GM12892 (cell line): ENCODE measurements around the gene PLA2G6.
"Not testable (repeated sequence)": the region's sequence is repeated elsewhere in the genome, so short reads cannot be mapped to it uniquely, and the experiment has no call there.

ENCODE experiments used
- DNase-seq: peaks from one replicate; pipeline ENCODE4 v3.0.0; 2011; ENCODE audit not compliant: insufficient read length
- FAIRE-seq: peaks from 2 replicates; lab custom pipeline; 2011; peaks lifted over from hg19 to GRCh38; lab: Jason Lieb, UNC
- POLR2A ChIP-seq: IDR thresholded peaks from 2 replicates; pipeline ENCODE4 v1.6.1; 2011; ENCODE audit warnings: low read depth, low read length, control low read depth
- POLR2AphosphoS5 ChIP-seq: IDR thresholded peaks from 2 replicates; pipeline ENCODE4 v1.6.1; 2011; ENCODE audit warnings: low read depth, low read length, control low read depth
- TAF1 ChIP-seq: IDR thresholded peaks from 2 replicates; pipeline ENCODE4 v1.6.1; 2011; ENCODE audit warnings: low read depth, mild to moderate bottlenecking, control low read depth, low read length, borderline replicate concordance

Gene PLA2G6

DNA sequence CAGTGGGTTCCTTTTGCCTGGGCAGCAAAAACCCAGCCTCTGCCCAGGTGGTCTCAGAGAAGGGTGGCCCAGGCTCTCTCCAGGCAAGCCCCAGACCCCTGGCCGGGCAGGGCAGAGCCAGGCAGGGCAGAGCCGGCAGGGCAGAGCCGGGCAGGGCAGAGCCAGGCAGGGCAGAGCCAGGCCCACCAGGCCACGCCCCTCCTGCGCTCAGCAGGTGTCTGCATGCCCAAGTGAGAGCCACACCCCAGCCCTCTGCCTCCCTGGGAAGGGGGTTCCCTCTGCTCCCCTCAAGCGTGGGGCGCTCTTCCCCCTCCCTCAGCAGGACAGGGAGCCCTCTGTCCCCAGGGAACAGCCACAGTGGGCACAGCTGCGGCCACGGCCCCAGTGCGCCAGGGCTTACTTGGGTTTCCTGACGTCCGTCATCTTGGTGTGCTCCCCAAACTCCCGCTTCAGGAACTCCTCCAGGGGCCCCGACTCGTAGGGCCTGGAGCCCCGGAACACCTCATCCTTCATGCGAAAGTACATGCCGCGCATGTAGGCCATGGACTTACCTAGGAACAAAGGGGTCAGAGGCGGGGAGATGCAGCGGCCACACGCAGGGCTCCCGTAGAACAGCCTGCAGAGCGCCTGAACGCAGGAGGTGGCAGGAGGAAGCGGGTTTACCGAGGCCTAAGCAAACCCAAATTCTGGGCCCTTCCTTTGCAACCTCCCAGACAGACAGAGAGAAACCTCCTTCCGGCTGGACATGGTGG, 61.1 kb downstream of the PLA2G6 start:
- TF ChIP-seq TAF1 (no peak), POLR2AphosphoS5 (no peak), POLR2A (no peak)
- no peak for DNase-seq
- no peak for FAIRE-seq

DNA sequence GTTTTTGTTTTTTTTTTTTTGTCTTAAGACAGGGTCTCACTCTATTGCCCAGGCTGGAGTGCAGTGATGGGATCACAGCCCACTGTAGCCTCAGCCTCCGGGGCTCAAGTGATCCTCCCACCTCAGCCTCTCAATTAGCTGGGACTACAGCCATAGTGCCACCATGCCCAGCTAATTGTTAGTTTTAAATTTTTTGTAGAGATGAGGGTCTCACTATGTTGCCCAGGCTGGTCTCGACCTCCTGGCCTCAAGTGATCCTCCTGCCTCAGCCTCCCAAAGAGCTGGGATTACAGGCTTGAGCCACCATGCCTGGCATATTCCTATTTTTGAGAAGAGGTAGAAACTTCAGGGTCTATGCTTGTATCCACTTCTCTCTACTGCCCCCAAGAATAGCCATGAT, 62.9 kb downstream of the PLA2G6 start:
- DNase-seq, FAIRE-seq: not testable (repeated sequence)

DNA sequence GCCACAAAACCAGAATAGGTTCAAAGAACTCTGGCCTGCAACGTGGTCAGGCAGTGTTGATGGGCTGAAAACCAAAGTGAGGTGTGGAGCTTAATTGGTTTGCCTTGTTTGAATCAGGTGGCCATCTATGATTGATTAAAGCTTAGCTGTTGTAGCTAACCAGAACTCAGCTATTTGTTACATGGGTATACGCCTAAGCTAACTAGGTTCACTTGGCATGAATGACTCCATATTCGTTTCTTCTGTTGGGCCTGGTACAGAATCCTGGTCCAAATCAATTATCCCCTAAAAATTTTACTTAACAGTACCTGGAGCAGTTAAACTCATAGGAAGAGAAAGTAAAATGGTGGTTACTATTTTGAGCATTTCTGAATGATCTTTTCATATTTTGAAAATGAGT, 63.4 kb downstream of the PLA2G6 start:
- no peak for DNase-seq
- TF ChIP-seq TAF1 = no peak
- no peak for TF ChIP-seq POLR2A
- TF ChIP-seq POLR2AphosphoS5 = no peak
- no peak for FAIRE-seq

DNA sequence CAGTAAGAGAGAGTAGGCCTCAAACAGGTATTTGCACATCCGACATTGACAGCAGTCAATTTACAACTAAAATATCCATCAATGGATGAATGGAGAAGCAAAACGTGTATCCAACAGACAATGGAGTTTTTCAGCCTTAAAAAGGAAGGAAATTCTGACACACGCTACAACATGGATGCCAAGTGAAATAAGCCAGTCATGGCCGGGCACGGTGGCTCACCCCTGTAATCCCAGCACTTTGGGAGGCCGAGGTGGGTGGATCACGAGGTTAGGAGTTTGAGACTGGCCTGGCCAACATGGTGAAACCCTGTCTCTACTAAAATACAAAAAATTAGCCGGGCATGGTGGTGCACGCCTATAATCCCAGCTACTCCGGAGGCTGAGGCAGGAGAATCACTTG, 64.1 kb downstream of the PLA2G6 start:
- not testable (repeated sequence) for DNase-seq, FAIRE-seq

GRCh38 chr22:38115423-38116205, 66.0 kb downstream of the PLA2G6 start:
- no peak for TF ChIP-seq POLR2A
- no peak for TF ChIP-seq POLR2AphosphoS5
- TF ChIP-seq TAF1 = no peak
- FAIRE-seq (no peak), DNase-seq (no peak)

DNA sequence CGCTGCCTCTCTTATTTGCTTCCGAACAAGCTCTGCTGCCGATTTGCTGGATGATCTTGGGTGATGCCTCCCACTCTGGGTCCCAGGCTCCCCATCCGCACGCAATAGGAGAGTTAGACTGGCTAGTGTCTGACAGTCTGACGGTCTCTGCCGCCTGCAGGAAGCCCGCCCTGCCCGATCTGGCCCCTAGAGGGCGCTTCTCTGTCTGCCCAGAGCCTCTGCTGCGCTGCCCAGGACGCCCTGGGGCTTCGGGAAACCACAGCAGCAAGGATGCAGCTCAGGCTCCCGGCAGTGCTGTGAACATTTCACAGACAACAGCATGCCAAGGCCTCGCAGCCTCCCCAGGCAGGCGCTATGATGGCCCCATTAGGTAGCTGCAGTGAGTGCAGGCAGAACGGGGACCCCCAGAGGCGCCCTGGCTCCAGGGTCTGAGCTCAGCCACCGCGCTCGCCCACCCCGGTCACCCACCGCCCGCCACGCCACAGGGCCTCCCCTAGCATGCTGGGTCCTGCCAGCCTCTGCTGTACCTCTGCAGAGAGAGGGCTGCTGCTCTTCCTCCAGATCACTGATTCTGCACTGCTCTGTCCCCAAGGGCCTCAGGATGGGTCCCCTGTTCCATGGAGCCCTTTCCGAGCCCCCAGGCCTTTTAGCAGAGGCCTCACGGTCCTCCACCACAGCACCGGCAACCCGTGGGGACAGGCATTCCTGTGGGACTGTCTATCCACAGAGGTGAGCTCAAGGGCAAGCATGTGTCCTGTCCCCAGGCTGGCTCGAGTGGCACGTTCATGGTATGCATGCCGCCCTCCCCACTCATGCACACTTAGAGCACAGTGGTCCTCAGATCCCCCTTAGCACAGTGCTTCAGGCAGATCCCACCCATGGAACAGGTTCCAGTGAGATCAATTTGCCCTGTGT, 66.9 kb downstream of the PLA2G6 start:
- DNase-seq (peak; percentile 94), FAIRE-seq (peak; percentile 90)
- no peak for TF ChIP-seq POLR2AphosphoS5
- no peak for TF ChIP-seq POLR2A
- no peak for TF ChIP-seq TAF1

- DNase-seq = no peak
- TF ChIP-seq POLR2A (no peak), POLR2AphosphoS5 (no peak), TAF1 (no peak)
- no peak for FAIRE-seq
Measured at GRCh38 chr22:38112381-38112780, 69.2 kb downstream of the PLA2G6 start.

- FAIRE-seq (no peak), DNase-seq (no peak)
- no peak for TF ChIP-seq POLR2A
- TF ChIP-seq POLR2AphosphoS5 = no peak
- no peak for TF ChIP-seq TAF1
Measured at GRCh38 chr22:38111925-38112355, 69.7 kb downstream of the PLA2G6 start.

- TF ChIP-seq TAF1 = no peak
- no peak for TF ChIP-seq POLR2A
- TF ChIP-seq POLR2AphosphoS5 = no peak
- no peak for DNase-seq
- FAIRE-seq = no peak
Measured at GRCh38 chr22:38110863-38111852, 70.5 kb downstream of the PLA2G6 start.

- no peak for DNase-seq
- TF ChIP-seq POLR2A = no peak
- no peak for TF ChIP-seq POLR2AphosphoS5
- TF ChIP-seq TAF1 = no peak
- FAIRE-seq = no peak
Measured at GRCh38 chr22:38110008-38110862, 71.4 kb downstream of the PLA2G6 start, which contains the start of gene BAIAP2L2. Gene BAIAP2L2, minus strand, starts transcription at chr22:38110684. Its CDS starts 159 bp downstream, at chr22:38110525.
